ENCODE measurements around the gene IP6K3.

The IP6K3 gene

DNA sequence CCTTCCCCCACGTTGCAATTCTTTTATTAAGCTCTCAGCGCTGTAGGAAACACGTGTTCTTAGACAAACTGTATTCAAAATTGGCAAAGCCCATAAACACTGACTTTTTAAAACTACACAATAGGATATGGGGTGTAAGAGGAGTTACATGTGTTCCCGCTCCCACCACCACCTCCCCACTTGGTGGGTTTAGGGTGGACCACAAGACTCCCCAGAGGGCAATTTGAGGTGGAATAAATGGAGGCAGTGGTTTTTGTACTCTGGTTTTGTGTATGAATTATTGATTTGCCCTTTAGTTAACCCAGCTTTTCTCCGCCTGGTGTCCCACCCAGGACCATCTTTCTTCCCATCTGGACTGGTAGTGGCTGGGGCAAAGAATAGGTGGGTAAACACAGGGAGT is 38.9 kb downstream of the IP6K3 start:
- TF ChIP-seq, protein P1, sequence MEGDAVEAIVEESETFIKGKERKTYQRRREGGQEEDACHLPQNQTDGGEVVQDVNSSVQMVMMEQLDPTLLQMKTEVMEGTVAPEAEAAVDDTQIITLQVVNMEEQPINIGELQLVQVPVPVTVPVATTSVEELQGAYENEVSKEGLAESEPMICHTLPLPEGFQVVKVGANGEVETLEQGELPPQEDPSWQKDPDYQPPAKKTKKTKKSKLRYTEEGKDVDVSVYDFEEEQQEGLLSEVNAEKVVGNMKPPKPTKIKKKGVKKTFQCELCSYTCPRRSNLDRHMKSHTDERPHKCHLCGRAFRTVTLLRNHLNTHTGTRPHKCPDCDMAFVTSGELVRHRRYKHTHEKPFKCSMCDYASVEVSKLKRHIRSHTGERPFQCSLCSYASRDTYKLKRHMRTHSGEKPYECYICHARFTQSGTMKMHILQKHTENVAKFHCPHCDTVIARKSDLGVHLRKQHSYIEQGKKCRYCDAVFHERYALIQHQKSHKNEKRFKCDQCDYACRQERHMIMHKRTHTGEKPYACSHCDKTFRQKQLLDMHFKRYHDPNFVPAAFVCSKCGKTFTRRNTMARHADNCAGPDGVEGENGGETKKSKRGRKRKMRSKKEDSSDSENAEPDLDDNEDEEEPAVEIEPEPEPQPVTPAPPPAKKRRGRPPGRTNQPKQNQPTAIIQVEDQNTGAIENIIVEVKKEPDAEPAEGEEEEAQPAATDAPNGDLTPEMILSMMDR (conservative IDR thresholded peaks at IDR 0.05), result no peak
- TF ChIP-seq ZFX (IDR thresholded peaks at IDR 0.05), result no peak
- H3K27ac ChIP-seq, result no peak overlapping the region

DNA sequence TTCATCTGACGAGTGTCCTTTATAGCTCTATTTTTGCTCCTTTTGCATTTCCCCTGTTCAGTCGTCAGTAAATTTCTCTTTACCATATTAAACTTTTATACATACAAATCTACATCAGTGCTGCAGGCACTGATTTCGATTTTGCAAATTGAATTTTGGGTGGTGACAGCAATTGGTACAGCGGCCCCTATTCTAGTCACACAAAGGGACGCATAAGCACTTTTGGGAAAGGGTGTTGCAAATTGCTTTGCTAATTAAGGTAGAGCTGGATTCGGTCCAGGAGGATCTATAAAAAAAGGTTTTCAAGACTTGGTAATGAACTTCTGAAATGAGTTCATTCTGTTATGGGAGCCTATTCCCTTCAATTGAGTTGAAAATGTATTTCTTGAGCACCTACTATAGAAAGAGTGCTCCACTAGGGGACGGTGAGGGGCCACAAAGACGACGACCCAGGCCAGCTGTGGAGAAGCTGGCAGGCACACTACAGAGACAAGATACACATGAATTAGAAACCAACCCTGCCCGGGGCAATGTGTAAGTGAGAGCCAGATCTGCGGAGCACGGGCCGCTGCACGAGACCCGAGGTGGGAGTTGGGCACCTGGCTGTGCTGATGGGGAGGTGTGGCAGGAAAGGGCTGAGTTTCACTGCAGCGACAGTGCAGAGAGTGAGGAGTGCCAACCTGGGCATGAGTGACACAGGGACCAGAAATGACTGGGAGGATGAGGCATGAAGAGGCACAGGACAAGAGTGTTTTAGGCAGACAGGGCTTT is 40.6 kb downstream of the IP6K3 start:
- TF ChIP-seq, protein P1 (conservative IDR thresholded peaks at IDR 0.05), result no peak
- H3K27ac ChIP-seq, result no peak overlapping the region

DNA sequence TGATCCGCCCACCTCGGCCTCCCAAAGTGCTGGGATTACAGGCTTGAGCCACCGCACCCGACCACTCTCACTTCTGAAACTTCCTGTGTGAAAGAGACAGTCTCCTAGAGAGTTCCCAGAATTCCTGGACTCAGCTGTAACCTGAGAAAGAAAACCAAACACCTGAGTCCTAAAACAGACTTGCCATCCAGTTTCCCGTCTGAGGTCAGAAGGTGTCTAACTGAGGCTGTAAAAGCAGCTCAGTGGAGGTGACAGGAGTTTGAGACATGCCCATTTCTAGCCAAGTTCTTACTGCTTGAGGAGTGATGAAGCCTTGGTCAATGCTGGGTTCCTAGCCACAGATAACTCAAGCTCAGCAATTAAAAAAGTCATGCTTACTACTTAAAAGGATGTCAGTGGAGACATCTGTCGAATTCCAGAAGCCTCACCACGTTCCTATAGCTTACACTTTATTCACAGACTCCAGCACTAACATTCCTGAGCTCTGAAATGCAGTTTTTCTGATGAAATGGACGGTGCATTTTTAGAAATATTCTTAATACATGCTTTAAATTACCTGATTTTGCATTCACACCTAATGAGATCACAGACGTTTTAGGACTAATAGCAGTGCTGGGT is 41.3 kb downstream of the IP6K3 start:
- no peak overlapping the region for H3K27ac ChIP-seq
- TF ChIP-seq, protein P1 (conservative IDR thresholded peaks at IDR 0.05), result no peak
- TF ChIP-seq ZFX (IDR thresholded peaks at IDR 0.05), result no peak

DNA sequence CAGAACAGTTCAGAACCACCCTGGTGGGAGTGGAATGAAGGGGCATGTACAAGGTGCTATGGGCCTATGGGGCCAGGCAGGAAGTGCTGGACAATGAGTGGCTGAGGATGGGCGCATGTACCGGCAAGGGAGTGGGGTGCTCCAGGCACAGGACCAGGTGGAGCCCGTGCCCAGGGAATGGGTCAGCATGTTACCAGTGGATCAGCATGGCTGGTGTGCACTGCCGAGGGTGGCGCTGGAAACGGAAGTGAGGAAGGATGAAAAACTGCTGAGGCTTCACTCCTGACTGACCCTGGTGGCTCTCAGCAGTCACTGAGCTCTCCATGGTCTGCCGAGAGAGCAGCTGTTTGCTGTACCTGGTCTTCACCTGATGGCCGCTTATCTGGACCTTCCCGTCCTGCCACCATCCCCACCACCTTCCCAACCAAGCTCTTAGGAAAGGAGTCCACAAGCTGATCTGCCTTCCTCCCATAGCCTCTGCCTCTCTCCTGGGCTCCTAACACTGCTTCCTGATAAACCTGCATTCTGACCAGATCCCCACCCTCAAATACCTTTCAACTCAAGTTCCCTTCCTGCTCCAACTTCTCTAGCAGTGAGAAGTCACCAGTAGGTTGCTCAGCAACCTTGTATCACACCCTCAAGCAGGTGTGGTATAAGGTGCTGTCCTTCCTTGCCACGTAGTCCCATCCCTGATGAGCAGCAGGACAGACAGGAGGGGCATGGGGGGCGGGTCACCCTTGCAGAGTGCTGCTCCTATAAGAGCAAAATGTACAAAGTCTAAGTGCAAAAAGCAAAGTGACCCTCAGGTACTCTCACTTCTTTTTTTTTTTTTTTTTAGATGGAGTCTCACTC is 42.3 kb downstream of the IP6K3 start:
- no peak for TF ChIP-seq ZFX (IDR thresholded peaks at IDR 0.05)
- TF ChIP-seq, protein P1 (conservative IDR thresholded peaks at IDR 0.05), result no peak
- H3K27ac ChIP-seq, result no peak overlapping the region

DNA sequence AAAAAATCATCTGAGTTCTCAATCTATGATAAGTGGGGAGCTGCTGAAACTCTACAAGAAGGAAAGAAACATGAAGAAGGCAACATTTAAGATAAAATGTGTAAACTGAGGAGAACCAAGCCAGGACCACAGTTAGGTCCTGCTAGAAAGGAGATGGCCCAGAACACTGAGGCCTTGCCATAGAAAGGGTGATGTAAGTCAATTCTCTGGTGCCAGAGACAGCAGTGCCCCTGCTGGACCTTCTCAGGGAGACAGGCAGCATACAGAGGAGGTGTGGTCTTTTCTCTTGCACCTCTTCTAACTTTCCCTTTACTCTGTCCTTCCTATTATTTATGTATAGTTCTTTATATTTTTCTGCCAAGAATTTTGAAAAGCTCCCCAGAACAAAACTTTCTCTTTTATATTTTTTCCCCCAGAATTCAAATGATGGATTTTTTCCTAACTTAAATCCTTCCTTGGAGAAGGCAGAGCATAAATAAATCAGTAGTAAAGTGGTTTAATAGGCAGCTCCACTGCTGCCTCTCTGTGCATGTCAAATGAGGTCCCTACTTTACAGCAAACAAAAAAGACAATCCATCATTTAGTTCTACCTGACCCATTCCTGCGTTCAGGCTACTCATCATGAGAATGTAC is 44.2 kb downstream of the IP6K3 start:
- H3K27ac ChIP-seq, result no peak overlapping the region
- no peak for TF ChIP-seq ZFX (IDR thresholded peaks at IDR 0.05)
- TF ChIP-seq, protein P1 (conservative IDR thresholded peaks at IDR 0.05), result peak; percentile 81

DNA sequence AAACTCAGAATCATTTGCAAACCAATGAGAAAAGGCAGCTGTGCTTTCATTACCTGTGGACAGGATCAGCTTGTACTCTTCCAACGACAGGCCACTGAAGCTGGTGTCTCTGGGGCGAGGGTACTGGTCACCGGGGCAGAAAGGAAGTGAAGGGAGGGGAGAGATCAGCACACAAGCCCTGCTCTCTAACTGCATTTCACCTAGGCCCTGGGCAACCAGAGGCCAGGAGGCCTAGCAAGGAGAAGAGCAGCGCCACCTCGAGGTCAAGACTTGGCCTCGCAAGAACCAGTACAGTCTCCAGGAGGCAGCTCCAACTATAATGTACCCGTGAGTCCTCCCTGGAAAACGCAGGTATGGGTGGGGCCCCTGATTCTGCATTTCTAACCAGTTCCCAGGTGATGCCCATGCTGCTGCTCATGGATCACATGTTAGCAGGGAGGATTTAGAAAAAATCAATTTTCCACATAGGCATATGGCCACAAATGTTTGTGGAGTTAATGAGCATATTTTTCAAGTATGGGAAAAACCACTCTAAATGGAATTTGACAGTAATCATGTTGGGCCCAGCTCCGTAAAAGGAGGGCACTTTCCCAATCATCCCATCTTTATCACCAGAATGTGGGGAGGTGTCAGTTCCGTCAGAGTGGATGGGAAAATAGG is 46.2 kb downstream of the IP6K3 start:
- H3K27ac ChIP-seq, result no peak overlapping the region
- TF ChIP-seq ZFX (IDR thresholded peaks at IDR 0.05), result no peak
- TF ChIP-seq, protein P1 (conservative IDR thresholded peaks at IDR 0.05), result peak; percentile 78

Data from C4-2B (cell line).